ENCODE data around the gene KIF12.
"Not testable (repeated sequence)": the region's sequence is repeated elsewhere in the genome, so short reads cannot be mapped to it uniquely, and the experiment has no call there.

KIF12 gene

DNA sequence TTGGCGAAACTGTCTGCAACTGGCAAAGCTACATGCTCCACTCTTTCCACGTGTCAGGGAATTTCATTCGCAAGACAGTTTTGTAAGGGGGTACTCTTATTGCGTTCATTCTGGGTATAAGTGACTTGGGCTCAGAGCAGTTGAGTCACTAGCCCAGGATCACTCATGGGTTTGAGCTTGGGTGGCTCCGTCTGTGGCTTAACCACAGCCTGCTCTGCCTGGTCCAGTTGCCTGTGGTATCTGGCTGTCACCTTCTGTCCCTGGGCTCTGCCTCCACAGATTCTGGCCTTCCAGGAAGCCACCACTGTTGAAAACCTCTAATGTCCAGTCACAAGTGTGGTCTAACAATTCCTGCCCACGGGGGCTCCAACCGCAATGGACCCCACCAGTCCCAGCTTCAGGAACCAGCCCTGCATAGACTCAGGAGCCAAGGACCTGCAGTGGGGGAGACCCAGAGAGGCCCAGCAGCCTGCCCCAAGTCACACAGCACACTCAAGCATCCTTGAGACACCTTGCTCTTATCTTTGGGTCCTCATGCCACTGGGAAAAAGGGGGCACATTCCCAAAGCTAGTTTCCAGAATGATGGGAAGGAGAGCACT, 10.4 kb downstream of the KIF12 start:
- H3K4me3 ChIP-seq (ENCODE audit: low read length), result no peak overlapping the region
- TF ChIP-seq, protein P1, sequence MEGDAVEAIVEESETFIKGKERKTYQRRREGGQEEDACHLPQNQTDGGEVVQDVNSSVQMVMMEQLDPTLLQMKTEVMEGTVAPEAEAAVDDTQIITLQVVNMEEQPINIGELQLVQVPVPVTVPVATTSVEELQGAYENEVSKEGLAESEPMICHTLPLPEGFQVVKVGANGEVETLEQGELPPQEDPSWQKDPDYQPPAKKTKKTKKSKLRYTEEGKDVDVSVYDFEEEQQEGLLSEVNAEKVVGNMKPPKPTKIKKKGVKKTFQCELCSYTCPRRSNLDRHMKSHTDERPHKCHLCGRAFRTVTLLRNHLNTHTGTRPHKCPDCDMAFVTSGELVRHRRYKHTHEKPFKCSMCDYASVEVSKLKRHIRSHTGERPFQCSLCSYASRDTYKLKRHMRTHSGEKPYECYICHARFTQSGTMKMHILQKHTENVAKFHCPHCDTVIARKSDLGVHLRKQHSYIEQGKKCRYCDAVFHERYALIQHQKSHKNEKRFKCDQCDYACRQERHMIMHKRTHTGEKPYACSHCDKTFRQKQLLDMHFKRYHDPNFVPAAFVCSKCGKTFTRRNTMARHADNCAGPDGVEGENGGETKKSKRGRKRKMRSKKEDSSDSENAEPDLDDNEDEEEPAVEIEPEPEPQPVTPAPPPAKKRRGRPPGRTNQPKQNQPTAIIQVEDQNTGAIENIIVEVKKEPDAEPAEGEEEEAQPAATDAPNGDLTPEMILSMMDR (conservative IDR thresholded peaks at IDR 0.05; ENCODE audit: low read depth, low read length), result no peak
- DNase-seq (ENCODE audit: low read depth), result no peak

DNA sequence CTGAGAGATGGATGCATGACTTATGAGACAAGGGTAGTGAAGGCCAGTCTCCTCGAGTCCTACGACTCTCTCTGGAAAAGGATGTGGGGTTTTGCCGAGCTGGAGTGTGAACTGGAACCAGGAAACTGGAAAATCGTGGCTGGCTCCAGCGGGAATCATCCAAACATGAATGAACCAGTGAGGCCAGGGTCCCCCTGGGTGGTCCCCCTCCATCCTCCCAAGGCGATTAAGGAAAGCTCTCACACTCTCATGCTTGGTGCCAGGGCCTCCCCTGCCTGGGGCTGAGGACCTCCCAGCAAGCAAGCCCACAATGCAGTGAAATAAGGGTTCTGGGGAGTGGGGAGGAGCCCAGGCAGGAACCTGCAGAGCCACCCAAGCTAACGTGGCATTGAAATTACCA, 11.4 kb downstream of the KIF12 start:
- H3K4me3 ChIP-seq (ENCODE audit: low read length), result no peak overlapping the region
- DNase-seq (ENCODE audit: low read depth), result no peak
- TF ChIP-seq, protein P1 (conservative IDR thresholded peaks at IDR 0.05; ENCODE audit: low read depth, low read length), result no peak

DNA sequence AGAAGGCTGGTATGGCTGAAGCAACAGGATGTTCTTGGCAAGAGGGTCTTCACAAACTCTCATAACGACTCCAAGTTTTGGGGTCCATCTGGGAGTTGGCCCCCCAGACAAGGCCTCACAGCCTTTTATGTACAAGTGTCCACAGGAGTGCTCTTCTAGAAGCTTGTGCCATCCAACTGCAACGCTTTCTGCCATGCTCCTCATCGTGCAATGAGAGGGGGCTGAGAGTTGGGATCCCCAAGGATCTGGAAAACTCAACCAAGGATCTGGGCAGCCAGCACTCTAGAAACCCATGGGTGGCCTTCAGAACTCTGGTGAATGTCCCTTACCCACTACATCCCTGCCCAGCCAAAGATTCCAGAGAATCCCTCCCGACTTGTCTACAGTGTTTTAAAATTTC, 12.5 kb downstream of the KIF12 start:
- TF ChIP-seq, protein P1 (conservative IDR thresholded peaks at IDR 0.05; ENCODE audit: low read depth, low read length), result no peak
- no peak for DNase-seq (ENCODE audit: low read depth)
- no peak overlapping the region for H3K4me3 ChIP-seq (ENCODE audit: low read length)

DNA sequence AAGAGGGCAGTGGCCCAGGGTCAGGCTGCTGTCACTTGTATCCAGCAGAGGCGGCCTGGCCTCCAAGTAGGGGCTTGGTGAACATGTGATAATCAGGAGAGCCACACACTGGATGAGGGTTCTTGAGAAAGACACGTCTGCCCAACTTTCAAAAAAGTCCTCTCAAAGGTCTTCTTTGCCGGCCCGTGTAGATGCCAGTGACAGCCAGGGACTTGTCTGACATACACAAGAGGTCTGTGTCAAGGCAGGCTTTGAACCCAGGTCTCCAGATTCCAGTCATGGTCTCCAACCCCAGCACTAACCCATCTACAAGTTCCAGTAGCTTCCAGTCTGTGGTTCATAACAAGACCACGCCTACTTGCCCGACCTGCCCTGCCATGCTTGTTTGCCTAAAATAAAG, 13.1 kb downstream of the KIF12 start:
- DNase-seq (ENCODE audit: low read depth), result no peak
- no peak overlapping the region for H3K4me3 ChIP-seq (ENCODE audit: low read length)
- TF ChIP-seq, protein P1 (conservative IDR thresholded peaks at IDR 0.05; ENCODE audit: low read depth, low read length), result no peak

DNA sequence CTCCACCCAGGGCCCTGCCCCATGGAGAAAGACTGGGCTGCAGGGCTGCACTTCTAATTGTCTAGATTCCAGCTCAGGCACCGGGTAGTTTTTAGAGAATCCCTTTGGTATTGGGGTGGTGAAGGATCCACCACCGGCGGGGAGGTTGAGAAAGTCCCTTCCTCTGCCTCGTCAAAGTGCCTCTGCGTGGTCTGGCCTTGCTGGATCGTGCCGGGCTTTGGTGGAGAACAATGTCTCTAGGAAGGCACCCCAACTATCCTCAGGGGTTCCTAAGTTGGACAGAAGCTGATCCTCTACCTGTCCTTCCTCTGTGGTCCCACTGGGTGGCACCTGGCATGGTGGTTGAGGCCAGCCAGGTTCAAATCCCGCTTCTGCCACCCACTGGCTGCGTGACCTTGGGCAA, 13.7 kb downstream of the KIF12 start:
- TF ChIP-seq, protein P1 (conservative IDR thresholded peaks at IDR 0.05; ENCODE audit: low read depth, low read length), result no peak
- no peak overlapping the region for H3K4me3 ChIP-seq (ENCODE audit: low read length)
- DNase-seq (ENCODE audit: low read depth), result no peak

DNA sequence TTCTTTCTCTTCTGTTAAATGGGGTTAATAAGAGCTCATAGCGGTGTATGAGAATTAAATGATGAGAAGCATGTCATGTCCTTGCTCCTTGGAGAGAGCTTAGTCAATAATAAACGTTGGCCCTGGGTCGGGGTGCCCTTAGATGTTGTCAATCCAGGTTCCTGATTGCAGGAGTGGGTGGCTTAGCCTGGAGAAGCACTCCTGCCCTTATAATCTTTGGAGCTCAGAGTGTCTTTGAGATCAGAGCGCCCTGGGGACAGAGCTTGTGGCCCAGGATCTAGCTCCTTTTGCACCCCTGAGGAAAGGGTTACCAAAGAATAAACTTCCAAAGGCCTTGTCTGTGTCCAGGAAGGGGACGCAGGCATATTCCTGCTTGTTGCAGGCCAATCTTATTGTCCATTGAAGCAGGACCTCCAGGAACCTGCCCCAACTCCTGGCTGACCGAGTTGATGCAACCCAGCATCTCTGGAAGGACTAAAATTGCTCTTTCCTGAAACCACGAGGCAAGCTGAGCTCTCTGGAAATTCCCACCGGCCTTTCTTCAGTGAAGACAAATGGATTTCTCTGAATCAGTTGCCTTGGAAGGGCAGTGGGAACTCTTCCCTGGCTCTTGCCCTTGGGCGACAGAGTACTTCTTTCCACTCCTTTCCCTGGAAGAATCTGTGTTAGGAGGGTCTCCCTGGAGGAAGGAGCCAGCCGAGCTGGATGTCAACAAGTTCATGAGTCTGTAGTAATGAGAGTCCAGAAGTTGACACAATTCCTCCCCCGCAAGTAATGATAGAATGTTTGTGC, 14.6 kb downstream of the KIF12 start:
- no peak for DNase-seq (ENCODE audit: low read depth)
- TF ChIP-seq, protein P1 (conservative IDR thresholded peaks at IDR 0.05; ENCODE audit: low read depth, low read length), result no peak
- H3K4me3 ChIP-seq (ENCODE audit: low read length), result no peak overlapping the region

DNA sequence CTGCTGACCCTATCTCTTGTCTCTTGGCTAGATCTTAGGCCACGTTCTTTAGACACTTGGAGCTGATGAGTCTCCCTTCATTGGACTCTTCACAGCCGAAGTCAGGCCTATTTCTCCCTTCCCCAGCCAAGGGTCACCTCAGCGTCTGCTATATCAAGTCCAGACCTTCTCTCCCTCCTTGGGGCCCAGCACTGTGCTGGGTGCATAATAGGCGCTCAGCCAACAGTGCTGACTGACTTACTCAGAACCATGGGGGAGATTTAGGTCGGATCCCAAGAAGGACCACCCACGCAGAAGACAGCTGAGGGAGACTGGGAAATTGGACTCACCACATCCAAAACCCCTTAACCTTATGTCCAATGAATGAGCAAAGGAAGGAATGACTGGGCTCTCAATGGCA, 15.4 kb downstream of the KIF12 start:
- no peak overlapping the region for H3K4me3 ChIP-seq (ENCODE audit: low read length)
- DNase-seq (ENCODE audit: low read depth), result no peak
- TF ChIP-seq, protein P1 (conservative IDR thresholded peaks at IDR 0.05; ENCODE audit: low read depth, low read length), result no peak

DNA sequence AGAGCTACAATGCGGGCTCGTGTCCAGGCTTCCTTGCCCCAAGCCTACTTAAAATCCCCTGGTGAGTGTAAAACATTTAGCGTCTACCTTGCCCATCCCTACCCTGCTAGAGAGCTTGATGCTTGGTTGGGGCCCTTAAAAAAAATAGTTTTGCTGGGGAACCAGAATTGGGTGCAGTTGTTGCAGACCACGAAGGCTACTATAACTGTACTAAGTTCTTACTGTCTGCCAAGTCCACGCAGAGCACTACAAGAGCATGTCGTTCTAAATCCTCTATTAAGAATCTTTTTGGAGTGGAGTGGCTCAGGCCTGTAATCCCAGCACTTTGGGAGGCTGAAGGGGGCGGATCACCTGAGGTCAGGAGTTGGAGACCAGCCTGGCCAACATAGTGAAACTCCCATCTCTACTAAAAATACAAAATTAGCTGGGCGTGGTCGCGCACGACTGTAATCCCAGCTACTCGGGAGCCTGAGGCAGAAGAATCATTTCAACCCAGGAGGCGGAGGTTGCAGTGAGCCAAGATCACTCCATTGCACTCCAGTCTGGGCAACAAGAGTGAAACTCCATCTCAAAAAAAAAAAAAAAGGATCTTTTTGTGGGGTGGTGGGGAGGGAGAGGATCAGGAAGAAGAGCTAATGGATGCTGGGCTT, 16.2 kb downstream of the KIF12 start:
- H3K4me3 ChIP-seq (ENCODE audit: low read length); DNase-seq (ENCODE audit: low read depth): not testable (repeated sequence)
